NCI-H128 (cell line): ENCODE measurements around the gene BAHCC1.
"Not testable (repeated sequence)": the region's sequence is repeated elsewhere in the genome, so short reads cannot be mapped to it uniquely, and the experiment has no call there.

Source experiments
- DNase-seq: peaks from one replicate; lab custom pipeline; 2025; ENCODE audit not compliant: unreplicated experiment; lab: John Stamatoyannopoulos, UW

Gene BAHCC1

GRCh38 chr17:81411305-81411704 is 16.0 kb downstream of the BAHCC1 start:
- DNase-seq = no peak

GRCh38 chr17:81412490-81413093 is 17.3 kb downstream of the BAHCC1 start:
- no peak for DNase-seq

- DNase-seq = no peak
Measured at GRCh38 chr17:81413497-81414135, 18.4 kb downstream of the BAHCC1 start.

- no peak for DNase-seq
Measured at GRCh38 chr17:81414756-81415516, 19.7 kb downstream of the BAHCC1 start.

GRCh38 chr17:81415681-81416080 is 20.4 kb downstream of the BAHCC1 start:
- DNase-seq = no peak

- no peak for DNase-seq
Measured at GRCh38 chr17:81416612-81417011, 21.4 kb downstream of the BAHCC1 start.

- no peak for DNase-seq
Measured at GRCh38 chr17:81417049-81417878, 22.0 kb downstream of the BAHCC1 start.

- DNase-seq = no peak
Measured at GRCh38 chr17:81417879-81418709, 22.8 kb downstream of the BAHCC1 start.

- DNase-seq = no peak
Measured at GRCh38 chr17:81418710-81419318, 23.6 kb downstream of the BAHCC1 start.

- peak; percentile 71 for DNase-seq
Measured at GRCh38 chr17:81419319-81419885, 24.1 kb downstream of the BAHCC1 start.

- DNase-seq = no peak
Measured at GRCh38 chr17:81419886-81420768, 24.9 kb downstream of the BAHCC1 start.

GRCh38 chr17:81420769-81421462 is 25.7 kb downstream of the BAHCC1 start:
- no peak for DNase-seq

- DNase-seq = no peak
Measured at GRCh38 chr17:81422776-81423697, 27.8 kb downstream of the BAHCC1 start.

- no peak for DNase-seq
Measured at GRCh38 chr17:81423698-81424071, 28.4 kb downstream of the BAHCC1 start.

- no peak for DNase-seq
Measured at GRCh38 chr17:81424151-81425017, 29.1 kb downstream of the BAHCC1 start.

GRCh38 chr17:81425041-81425440 is 29.8 kb downstream of the BAHCC1 start:
- DNase-seq = not testable (repeated sequence)
